MM.1S (cell line): Measurements from ENCODE around the gene DCBLD1.
"Not testable (repeated sequence)": the region's sequence is repeated elsewhere in the genome, so short reads cannot be mapped to it uniquely, and the experiment has no call there.

ENCODE experiments used
- DNase-seq: peaks from one replicate; pipeline ENCODE4 v3.0.0-alpha.2; 2015
- H2AFZ ChIP-seq: fragments of 300-600 bp; sonication (generic); 2 replicates; pipeline ENCODE4 v1.6.0; 2016; ENCODE audit warnings: antibody characterized with exemption, low read length
- H3F3A ChIP-seq: fragments of 300-600 bp; sonication (generic); 2 replicates; pipeline ENCODE4 v1.6.1; 2016; ENCODE audit warnings: mild to moderate bottlenecking, antibody characterized with exemption, low read length, moderate library complexity, mixed read lengths; ENCODE audit not compliant: insufficient read depth
- H3K27ac ChIP-seq: fragments of 300-600 bp; sonication (generic); 2 replicates; pipeline ENCODE4 v1.5.1; 2016; ENCODE audit warnings: mild to moderate bottlenecking, low read length
- H3K27me3 ChIP-seq: fragments of 300-600 bp; sonication (generic); replicated peaks from 2 replicates; pipeline ENCODE4 v1.6.0; 2016; ENCODE audit warnings: low read length; ENCODE audit not compliant: insufficient read depth
- H3K36me3 ChIP-seq: fragments of 300-600 bp; sonication (generic); replicated peaks from 2 replicates; pipeline ENCODE4 v1.6.1; 2016; ENCODE audit warnings: mild to moderate bottlenecking, low read length, mixed read lengths; ENCODE audit not compliant: insufficient read depth
- H3K4me1 ChIP-seq: fragments of 300-600 bp; sonication (generic); 2 replicates; pipeline ENCODE4 v1.6.1; 2016; ENCODE audit warnings: low read length, mixed read lengths
- H3K4me2 ChIP-seq: fragments of 300-600 bp; sonication (generic); 2 replicates; pipeline ENCODE4 v1.6.0; 2016; ENCODE audit warnings: low read depth, low read length
- H3K4me3 ChIP-seq: fragments of 300-600 bp; sonication (generic); 2 replicates; pipeline ENCODE4 v1.5.1; 2016; ENCODE audit warnings: low read length, mixed read lengths
- H3K79me2 ChIP-seq: fragments of 300-600 bp; sonication (generic); 2 replicates; pipeline ENCODE4 v1.6.1; 2016; ENCODE audit warnings: mixed run types, low read length, mixed read lengths
- H3K9ac ChIP-seq: fragments of 300-600 bp; sonication (generic); 2 replicates; pipeline ENCODE4 v1.6.1; 2016; ENCODE audit warnings: low read length, mixed read lengths
- H3K9me2 ChIP-seq: fragments of 300-600 bp; sonication (generic); replicated peaks from 2 replicates; pipeline ENCODE4 v1.6.1; 2016; ENCODE audit warnings: mild to moderate bottlenecking, low read length, mixed read lengths; ENCODE audit not compliant: insufficient read depth
- H3K9me3 ChIP-seq: fragments of 300-600 bp; sonication (generic); replicated peaks from 2 replicates; pipeline ENCODE4 v1.6.1; 2016; ENCODE audit warnings: mild to moderate bottlenecking, low read length, mixed read lengths; ENCODE audit not compliant: insufficient read depth
- H4K20me1 ChIP-seq: fragments of 300-600 bp; sonication (generic); 2 replicates; pipeline ENCODE4 v1.6.1; 2016; ENCODE audit warnings: mild to moderate bottlenecking, low read length, moderate library complexity, mixed read lengths; ENCODE audit not compliant: insufficient read depth
- EZH2 ChIP-seq: fragments of 300-600 bp; sonication (generic); optimal IDR thresholded peaks from 2 replicates; pipeline ENCODE3; 2017; ENCODE audit warnings: low read depth, mild to moderate bottlenecking, antibody characterized with exemption, low read length, mixed read lengths
- EZH2phosphoT487 ChIP-seq: fragments of 300-600 bp; sonication (generic); IDR thresholded peaks from 2 replicates; pipeline ENCODE4 v1.6.1; 2018; ENCODE audit warnings: antibody characterized with exemption, low read length
- TF ChIP-seq, protein P1 (sequence below): fragments of 300-600 bp; sonication (generic); IDR thresholded peaks from 2 replicates; pipeline ENCODE4 v1.5.1; 2016; ENCODE audit warnings: antibody characterized with exemption, low read length, mixed read lengths

DCBLD1 gene

DNA sequence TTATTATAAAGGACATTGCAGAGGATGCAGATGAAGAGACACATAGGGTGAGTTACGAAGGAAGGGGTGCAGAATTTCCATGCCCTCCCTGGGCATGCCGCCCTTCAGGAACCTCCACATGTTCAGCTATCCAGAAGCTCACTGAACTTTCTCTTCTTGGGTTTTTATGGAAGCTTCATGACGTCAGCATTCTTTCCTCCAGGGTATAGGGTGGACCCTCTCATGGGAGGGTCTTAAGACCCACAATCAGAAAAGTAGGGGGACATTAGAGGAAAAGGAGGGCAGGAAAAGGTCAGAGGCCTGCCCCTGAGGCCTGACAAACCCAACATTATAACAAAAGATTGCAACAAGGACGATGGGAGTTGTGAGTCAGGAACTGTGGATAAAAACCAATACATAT, 14.6 kb upstream of the DCBLD1 start:
- Histone ChIP-seq H2AFZ (no peak overlapping the region), H3K27me3 (no peaks in the 10 kb centered on the region), H3K36me3 (no peaks in the 10 kb centered on the region), H3K79me2 (no peaks in the 10 kb centered on the region), H3K27ac (no peak overlapping the region), H3K9me3 (no peaks in the 10 kb centered on the region), H3K9ac (no peak overlapping the region), H3K4me2 (no peak overlapping the region), H3K4me3 (no peak overlapping the region), H3K9me2 (no peaks in the 10 kb centered on the region), H3F3A (no peaks in the 10 kb centered on the region; the same call in 1 of the 2 replicates), H3K4me1 (peaks cover 14% of the 10 kb centered on the region), H4K20me1 (no peaks in the 10 kb centered on the region)
- no peak for DNase-seq
- TF ChIP-seq EZH2 = no peak
- no peak for TF ChIP-seq EZH2phosphoT487
- TF ChIP-seq, protein P1, sequence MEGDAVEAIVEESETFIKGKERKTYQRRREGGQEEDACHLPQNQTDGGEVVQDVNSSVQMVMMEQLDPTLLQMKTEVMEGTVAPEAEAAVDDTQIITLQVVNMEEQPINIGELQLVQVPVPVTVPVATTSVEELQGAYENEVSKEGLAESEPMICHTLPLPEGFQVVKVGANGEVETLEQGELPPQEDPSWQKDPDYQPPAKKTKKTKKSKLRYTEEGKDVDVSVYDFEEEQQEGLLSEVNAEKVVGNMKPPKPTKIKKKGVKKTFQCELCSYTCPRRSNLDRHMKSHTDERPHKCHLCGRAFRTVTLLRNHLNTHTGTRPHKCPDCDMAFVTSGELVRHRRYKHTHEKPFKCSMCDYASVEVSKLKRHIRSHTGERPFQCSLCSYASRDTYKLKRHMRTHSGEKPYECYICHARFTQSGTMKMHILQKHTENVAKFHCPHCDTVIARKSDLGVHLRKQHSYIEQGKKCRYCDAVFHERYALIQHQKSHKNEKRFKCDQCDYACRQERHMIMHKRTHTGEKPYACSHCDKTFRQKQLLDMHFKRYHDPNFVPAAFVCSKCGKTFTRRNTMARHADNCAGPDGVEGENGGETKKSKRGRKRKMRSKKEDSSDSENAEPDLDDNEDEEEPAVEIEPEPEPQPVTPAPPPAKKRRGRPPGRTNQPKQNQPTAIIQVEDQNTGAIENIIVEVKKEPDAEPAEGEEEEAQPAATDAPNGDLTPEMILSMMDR = no peak

DNA sequence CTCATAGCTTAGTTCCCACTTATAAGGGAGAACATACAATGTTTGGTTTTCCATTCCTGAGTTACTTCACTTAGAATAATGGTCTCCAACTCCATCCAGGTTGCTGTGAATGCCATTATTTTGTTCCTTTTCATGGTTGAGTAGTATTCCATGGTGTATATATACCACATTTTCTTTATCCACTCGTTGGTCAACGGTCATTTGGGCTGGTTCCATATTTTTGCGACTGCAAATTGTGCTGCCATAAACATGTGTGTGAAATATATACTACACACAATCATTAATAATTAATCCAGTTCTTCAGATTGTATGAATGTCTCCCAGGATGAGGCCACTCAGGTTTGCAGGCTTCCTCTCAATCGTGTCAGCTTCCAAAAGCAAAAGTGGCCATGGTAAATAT, 13.9 kb upstream of the DCBLD1 start:
- not testable (repeated sequence) for H3K27ac ChIP-seq, H2AFZ ChIP-seq, H4K20me1 ChIP-seq, DNase-seq, H3K9ac ChIP-seq, H3K9me2 ChIP-seq, H3K9me3 ChIP-seq, H3K79me2 ChIP-seq, H3K36me3 ChIP-seq, H3K4me3 ChIP-seq, H3K27me3 ChIP-seq, H3F3A ChIP-seq, H3K4me2 ChIP-seq
- peaks cover 14% of the 10 kb centered on the region for H3K4me1 ChIP-seq

DNA sequence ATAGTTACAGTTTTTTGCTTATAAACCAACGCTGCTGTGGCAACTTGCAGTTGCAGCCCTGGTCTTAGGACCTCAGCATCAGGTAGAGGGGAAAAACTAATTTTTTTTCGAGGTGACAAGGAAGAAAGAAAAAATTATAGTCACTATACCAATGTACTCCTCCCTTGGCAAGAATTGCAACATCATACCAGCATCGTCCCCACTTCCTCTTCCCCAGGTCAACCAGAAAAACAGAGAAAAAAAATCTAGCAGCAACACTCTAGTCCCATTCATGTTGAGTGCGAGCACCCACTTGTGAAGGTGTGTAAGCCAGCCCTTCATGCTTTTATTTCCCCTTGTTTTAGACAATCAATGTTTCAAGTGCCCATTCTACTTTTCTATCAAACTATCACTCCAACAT, 13.1 kb upstream of the DCBLD1 start:
- H2AFZ ChIP-seq = no peak overlapping the region
- DNase-seq = no peak
- H3K36me3 ChIP-seq = no peaks in the 10 kb centered on the region
- no peaks in the 10 kb centered on the region for H3K27me3 ChIP-seq
- H3K9ac ChIP-seq = no peak overlapping the region
- peaks cover 9% of the 10 kb centered on the region; the same call in 1 of the 2 replicates for H3K4me1 ChIP-seq
- H3K4me2 ChIP-seq = no peak overlapping the region
- H3F3A ChIP-seq = no peaks in the 10 kb centered on the region; the same call in 1 of the 2 replicates
- H3K9me3 ChIP-seq = no peaks in the 10 kb centered on the region
- H3K9me2 ChIP-seq = no peaks in the 10 kb centered on the region
- no peak overlapping the region for H3K4me3 ChIP-seq
- no peaks in the 10 kb centered on the region for H3K79me2 ChIP-seq
- no peaks in the 10 kb centered on the region for H4K20me1 ChIP-seq
- TF ChIP-seq, protein P1 = no peak
- TF ChIP-seq EZH2 = no peak
- no peak for TF ChIP-seq EZH2phosphoT487
- no peak overlapping the region for H3K27ac ChIP-seq

- Histone ChIP-seq H3K4me2 (no peak overlapping the region), H3K27ac (no peak overlapping the region), H3K27me3 (no peaks in the 10 kb centered on the region), H3K4me3 (no peak overlapping the region), H3K79me2 (no peaks in the 10 kb centered on the region), H3F3A (no peaks in the 10 kb centered on the region; the same call in 1 of the 2 replicates), H4K20me1 (no peaks in the 10 kb centered on the region), H3K4me1 (peaks cover 9% of the 10 kb centered on the region; the same call in 1 of the 2 replicates), H3K9ac (no peak overlapping the region), H3K9me3 (no peaks in the 10 kb centered on the region), H2AFZ (no peak overlapping the region), H3K9me2 (no peaks in the 10 kb centered on the region), H3K36me3 (no peaks in the 10 kb centered on the region)
- DNase-seq = no peak
- TF ChIP-seq EZH2phosphoT487 (no peak), EZH2 (no peak)
- TF ChIP-seq, protein P1 = no peak
These were observed 12.7 kb upstream of the DCBLD1 start for GRCh38 chr6:117469791-117470190.
